ENCODE measurements around the gene OLFML1.

DNA sequence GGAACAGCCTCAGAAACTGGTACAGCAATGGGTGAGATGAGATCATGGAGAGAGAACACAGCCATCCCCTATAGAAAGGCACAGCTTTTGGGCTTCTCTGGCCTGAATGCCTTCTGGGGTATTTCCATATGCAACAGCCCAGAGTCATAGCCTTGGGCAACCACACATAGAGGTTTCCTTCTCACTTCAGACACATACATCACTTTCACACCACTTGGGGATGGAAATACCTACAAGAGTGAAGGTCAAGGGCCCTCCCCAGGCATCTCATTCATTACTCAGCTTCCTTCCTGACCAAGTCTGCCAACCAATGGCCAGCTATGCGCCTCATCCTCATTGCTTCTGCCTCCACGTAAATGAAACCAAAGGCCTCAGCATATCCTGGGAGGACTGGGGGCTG, 17.7 kb upstream of the OLFML1 start:
- TF ChIP-seq POLR2A (IDR thresholded peaks at IDR 0.05; ENCODE audit: control extremely low read depth in 1 of 2, low read depth in 2 of 2, low read length in 2 of 2) = no peak
- TF ChIP-seq, protein P1, sequence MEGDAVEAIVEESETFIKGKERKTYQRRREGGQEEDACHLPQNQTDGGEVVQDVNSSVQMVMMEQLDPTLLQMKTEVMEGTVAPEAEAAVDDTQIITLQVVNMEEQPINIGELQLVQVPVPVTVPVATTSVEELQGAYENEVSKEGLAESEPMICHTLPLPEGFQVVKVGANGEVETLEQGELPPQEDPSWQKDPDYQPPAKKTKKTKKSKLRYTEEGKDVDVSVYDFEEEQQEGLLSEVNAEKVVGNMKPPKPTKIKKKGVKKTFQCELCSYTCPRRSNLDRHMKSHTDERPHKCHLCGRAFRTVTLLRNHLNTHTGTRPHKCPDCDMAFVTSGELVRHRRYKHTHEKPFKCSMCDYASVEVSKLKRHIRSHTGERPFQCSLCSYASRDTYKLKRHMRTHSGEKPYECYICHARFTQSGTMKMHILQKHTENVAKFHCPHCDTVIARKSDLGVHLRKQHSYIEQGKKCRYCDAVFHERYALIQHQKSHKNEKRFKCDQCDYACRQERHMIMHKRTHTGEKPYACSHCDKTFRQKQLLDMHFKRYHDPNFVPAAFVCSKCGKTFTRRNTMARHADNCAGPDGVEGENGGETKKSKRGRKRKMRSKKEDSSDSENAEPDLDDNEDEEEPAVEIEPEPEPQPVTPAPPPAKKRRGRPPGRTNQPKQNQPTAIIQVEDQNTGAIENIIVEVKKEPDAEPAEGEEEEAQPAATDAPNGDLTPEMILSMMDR (IDR thresholded peaks at IDR 0.05; ENCODE audit: control extremely low read depth in 1 of 3, insufficient read depth in 1 of 3, low read depth in 1 of 3, low read length in 3 of 3) = no peak
- no peak for TF ChIP-seq CHD1 (IDR thresholded peaks at IDR 0.05; ENCODE audit: low read depth, low read length)
- no peak for TF ChIP-seq POLR2AphosphoS5 (IDR thresholded peaks at IDR 0.05; ENCODE audit: low read depth, low read length)
- TF ChIP-seq TAF1 (IDR thresholded peaks at IDR 0.05; ENCODE audit: low read depth, low read length) = no peak
- TF ChIP-seq JUN (IDR thresholded peaks at IDR 0.05; ENCODE audit: low read depth, low read length) = no peak
- TF ChIP-seq ZNF274 (IDR thresholded peaks at IDR 0.05; ENCODE audit: borderline replicate concordance, extremely low read depth, low read length) = no peak
